Activated CD8-positive, alpha-beta memory T cell treated with anti-CD3 and anti-CD28 coated beads for 36 hours (primary cell): Measurements from ENCODE around the gene HSPBP1. TPM values are rescaled to one million over a fixed set of nuclear protein-coding genes. Genes with fewer than 3 reads are reported as not detected.
"Not testable (repeated sequence)": the region's sequence is repeated elsewhere in the genome, so short reads cannot be mapped to it uniquely, and the experiment has no call there.

Experiments
- CTCF ChIA-PET: fragments of 350-600 bp; sonication (Branson Sonifier 250); formaldehyde crosslinking; loops from one replicate; lab custom pipeline; 2021; ENCODE audit warnings: antibody characterized with exemption; lab: Charles Lee
- POLR2A ChIA-PET: fragments of 350-600 bp; sonication (Branson Sonifier 250); formaldehyde crosslinking; loops from one replicate; lab custom pipeline; 2021; ENCODE audit warnings: antibody characterized with exemption; lab: Charles Lee
- total RNA-seq, 2 experiments: library from RNA; stranded (reverse); gene quantifications; one replicate each; pipeline ENCODE4 v1.2.3, GENCODE V29; 2021

HSPBP1 gene
- 10 to 100 TPM; 74.4 to 79.6 TPM for total RNA-seq

GRCh38 chr19:55279770-55280643 lies at the start of gene HSPBP1:
HSPBP1 (minus strand) TSS chr19:55280110; CDS start chr19:55279608, 502 bp downstream.
- ChIA-PET POLR2A (interaction anchor here (0.6 to 2.0 kb wide), 8 partner anchors 11 to 196 kb away, joined by 3 to 15 read pairs (median 7); partner anchors contain the start of genes PPP6R1, TMEM238, UBE2S and ZNF628), CTCF (interaction anchor here (2.7 kb wide), 1 partner anchor 26 kb away, joined by 7 read pairs; no protein-coding TSS in a partner anchor)

GRCh38 chr19:55328774-55329318 lies 48.9 kb upstream of the HSPBP1 start:
- CTCF ChIA-PET, POLR2A ChIA-PET: not testable (repeated sequence)

GRCh38 chr19:55325172-55325571 lies 45.3 kb upstream of the HSPBP1 start, which contains the start of gene TMEM150B:
TMEM150B (minus strand) TSS chr19:55325341; CDS start chr19:55321036, 4,305 bp downstream.
- CTCF ChIA-PET = no interaction called here
- POLR2A ChIA-PET = no interaction called here

- POLR2A ChIA-PET = no interaction called here
- CTCF ChIA-PET = interaction anchor here (0.9 kb wide), 1 partner anchor 14 kb away, joined by 3 read pairs; no protein-coding TSS in a partner anchor
These were observed 44.8 kb upstream of the HSPBP1 start for GRCh38 chr19:55324662-55325061.

- POLR2A ChIA-PET = no interaction called here
- CTCF ChIA-PET = interaction anchor here (0.8 to 1.1 kb wide), 2 partner anchors 96 to 1121 kb away, joined by 3 read pairs; no protein-coding TSS in a partner anchor
These were observed 42.4 kb upstream of the HSPBP1 start for GRCh38 chr19:55322204-55322885.

GRCh38 chr19:55321466-55322137 lies 41.7 kb upstream of the HSPBP1 start:
- CTCF ChIA-PET = no interaction called here

GRCh38 chr19:55320844-55321419 lies 41.0 kb upstream of the HSPBP1 start:
- POLR2A ChIA-PET = no interaction called here

More at GRCh38 chr19:55321466-55322137, 41.7 kb upstream of the HSPBP1 start:
- POLR2A ChIA-PET = no interaction called here

GRCh38 chr19:55319785-55320184 lies 39.9 kb upstream of the HSPBP1 start:
- CTCF ChIA-PET = no interaction called here
- POLR2A ChIA-PET = no interaction called here

More at GRCh38 chr19:55320844-55321419, 41.0 kb upstream of the HSPBP1 start:
- CTCF ChIA-PET = no interaction called here

GRCh38 chr19:55316646-55317045 lies 36.7 kb upstream of the HSPBP1 start:
- POLR2A ChIA-PET = no interaction called here
- CTCF ChIA-PET = interaction anchor here (1.9 kb wide), 1 partner anchor 15 kb away, joined by 7 read pairs; no protein-coding TSS in a partner anchor

GRCh38 chr19:55315956-55316525 lies 36.1 kb upstream of the HSPBP1 start:
- POLR2A ChIA-PET = no interaction called here
- CTCF ChIA-PET = interaction anchor here (1.9 kb wide), 1 partner anchor 14 kb away, joined by 7 read pairs; no protein-coding TSS in a partner anchor

GRCh38 chr19:55314396-55314795 lies 34.5 kb upstream of the HSPBP1 start:
- ChIA-PET CTCF (no interaction called here), POLR2A (no interaction called here)

GRCh38 chr19:55312621-55313512 lies 33.0 kb upstream of the HSPBP1 start:
- POLR2A ChIA-PET = no interaction called here
- CTCF ChIA-PET = interaction anchor here (1.3 to 2.1 kb wide), 2 partner anchors 11 to 13 kb away, joined by 3 to 7 read pairs; no protein-coding TSS in a partner anchor

GRCh38 chr19:55311797-55312196 lies 31.9 kb upstream of the HSPBP1 start:
- CTCF ChIA-PET = interaction anchor here (0.8 kb wide), 1 partner anchor 21 kb away, joined by 3 read pairs; no protein-coding TSS in a partner anchor
- POLR2A ChIA-PET = no interaction called here

GRCh38 chr19:55311397-55311796 lies 31.5 kb upstream of the HSPBP1 start:
- CTCF ChIA-PET = interaction anchor here (0.8 kb wide), 1 partner anchor 21 kb away, joined by 3 read pairs; no protein-coding TSS in a partner anchor
- POLR2A ChIA-PET = no interaction called here

GRCh38 chr19:55310498-55310897 lies 30.6 kb upstream of the HSPBP1 start:
- POLR2A ChIA-PET = no interaction called here
- CTCF ChIA-PET = interaction anchor here (0.9 to 1.4 kb wide), 2 partner anchors 9 to 14 kb away, joined by 3 read pairs; no protein-coding TSS in a partner anchor

GRCh38 chr19:55309448-55309847 lies 29.5 kb upstream of the HSPBP1 start:
- CTCF ChIA-PET = interaction anchor here (1.4 kb wide), 1 partner anchor 8 kb away, joined by 3 read pairs; no protein-coding TSS in a partner anchor
- POLR2A ChIA-PET = no interaction called here

GRCh38 chr19:55308281-55308680 lies 28.4 kb upstream of the HSPBP1 start:
- ChIA-PET POLR2A (no interaction called here), CTCF (no interaction called here)
